Ammon's horn (tissue), 1 donor: ENCODE measurements around the gene KCNK4.

Experiments
- DNase-seq: peaks from one replicate; pipeline ENCODE4 v3.0.0-alpha.2; 2016; ENCODE audit warnings: low spot score

The KCNK4 gene

DNA sequence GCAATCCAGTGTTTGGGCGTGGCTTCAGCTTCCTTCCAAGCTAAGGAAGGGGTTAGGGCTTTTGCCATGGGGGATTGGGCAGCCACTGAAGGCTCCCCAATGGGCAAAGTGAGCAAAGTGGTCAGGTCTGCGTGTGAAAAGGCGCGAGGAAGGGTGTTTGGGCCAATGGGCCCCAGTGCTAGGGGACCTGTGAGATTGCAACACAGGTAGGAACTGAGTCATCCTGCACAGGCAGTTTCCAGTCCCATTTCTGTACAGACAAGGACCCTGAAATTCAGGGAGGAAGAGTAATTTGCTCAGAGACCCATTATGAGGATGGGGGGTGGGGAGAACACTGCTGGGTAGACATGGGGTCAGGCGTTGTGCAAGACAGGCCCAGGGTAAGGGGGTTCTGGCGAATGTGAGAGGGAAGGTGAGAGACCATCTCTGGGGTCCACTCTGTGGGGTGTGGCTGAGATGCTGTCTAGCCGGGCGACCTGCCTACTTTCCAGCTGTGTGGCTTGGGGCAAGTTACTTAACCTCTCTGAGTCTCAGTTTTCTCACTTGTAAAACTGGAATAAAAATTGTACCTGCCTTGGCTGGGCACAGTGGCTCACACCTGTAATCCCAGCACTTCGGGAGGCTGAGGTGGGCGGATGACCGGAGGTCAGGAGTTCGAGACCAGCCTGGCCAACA, 56.2 kb downstream of the KCNK4 start:
- DNase-seq: no peak

DNA sequence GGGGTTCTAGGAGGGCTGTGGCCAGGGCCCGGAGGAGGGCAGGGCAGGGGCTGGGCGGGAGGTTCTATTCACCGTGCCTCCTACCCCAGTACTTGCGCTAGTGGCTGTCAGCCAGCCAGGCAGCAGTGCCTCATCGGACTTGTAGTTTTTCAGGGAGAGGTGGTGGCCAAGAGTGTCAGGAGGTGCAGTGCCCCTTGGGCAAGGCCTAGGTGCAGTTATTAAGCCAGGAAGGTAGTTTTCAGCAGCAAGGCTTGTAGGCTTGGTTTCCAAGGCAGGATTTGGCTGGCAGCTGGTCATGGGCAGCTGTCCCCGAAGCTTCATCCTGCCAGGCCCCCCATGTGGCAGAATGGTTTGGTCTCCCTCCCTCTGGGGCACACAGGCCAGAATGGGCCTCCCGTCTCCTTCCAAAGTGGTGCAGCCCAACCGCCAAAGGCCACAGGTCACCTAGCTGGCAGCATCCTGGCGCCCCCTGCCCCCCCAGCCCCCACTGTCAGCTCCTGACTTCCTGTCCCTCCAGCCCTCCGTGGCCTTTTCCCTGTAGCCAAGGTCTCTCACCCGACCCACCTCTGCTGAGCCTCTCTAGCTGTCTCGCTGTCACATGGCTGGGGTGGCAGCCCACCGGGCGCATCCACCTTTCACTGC, 57.4 kb downstream of the KCNK4 start:
- no peak for DNase-seq

DNA sequence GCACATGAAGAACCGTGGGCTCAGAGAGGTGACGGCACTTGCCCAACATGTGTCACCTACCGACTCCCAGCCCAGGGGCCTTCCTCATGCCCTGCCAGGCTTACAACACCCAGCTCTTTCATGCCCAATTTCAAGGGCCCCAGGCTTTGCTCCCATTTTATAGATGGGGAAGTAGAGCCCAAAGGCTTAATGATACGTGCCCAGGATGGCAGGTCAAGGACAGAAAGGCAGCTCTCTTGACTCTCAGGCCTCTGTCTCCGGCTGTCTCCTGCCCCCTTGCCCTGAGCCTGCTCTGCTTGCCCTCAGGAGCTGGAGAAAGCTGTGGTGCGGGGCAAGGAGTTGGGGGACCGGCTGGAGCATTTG, 57.9 kb downstream of the KCNK4 start:
- DNase-seq: no peak

DNA sequence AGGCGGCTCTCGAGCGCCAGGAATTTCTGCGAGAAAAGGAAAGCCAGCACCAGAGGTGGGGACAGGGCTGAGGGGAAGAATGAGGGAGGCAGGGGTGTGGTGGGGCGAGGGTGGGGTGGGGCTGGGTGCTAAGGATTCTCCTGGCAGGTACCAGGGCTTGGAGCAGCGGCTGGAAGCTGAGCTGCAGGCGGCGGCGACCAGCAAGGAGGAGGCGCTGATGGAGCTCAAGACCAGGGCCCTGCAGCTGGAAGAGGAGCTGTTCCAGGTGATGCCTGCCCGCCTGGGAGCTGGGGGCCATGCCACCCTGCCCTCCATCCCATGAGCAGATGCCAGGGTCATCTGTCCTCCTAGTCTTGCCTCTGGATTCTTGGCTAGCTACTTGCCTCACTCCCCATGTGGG, 58.3 kb downstream of the KCNK4 start:
- no peak for DNase-seq
